IMR-90 (cell line): ENCODE data around the gene SLC37A4. TPM values are rescaled to one million over a fixed set of nuclear protein-coding genes. Genes with fewer than 3 reads are reported as not detected.

Experiments used
- ATAC-seq: fragments of 200-7000 bp; cut with Tn5 transposase; 2 replicates; pipeline ENCODE4 v1.9.1; 2020; ENCODE audit warnings: low read depth, mild to moderate bottlenecking, moderate library complexity
- BruUV-seq: library from RNA; stranded (reverse); fragments of 400-500 nt; replicated peaks from 2 replicates; lab custom pipeline; 2021; lab: Mats Ljungman, UMichigan
- CTCF ChIA-PET: fragments of 300-600 bp; formaldehyde crosslinking; extraction: SDS; loops from one replicate; lab custom pipeline; 2021; ENCODE audit warnings: antibody characterized with exemption; lab: Yijun Ruan, JAX
- POLR2A ChIA-PET: fragments of 300-600 bp; sonication (Branson Sonifier 250); formaldehyde crosslinking; loops from one replicate; lab custom pipeline; 2022; ENCODE audit warnings: antibody characterized with exemption; ENCODE audit not compliant: unreplicated experiment; lab: Charles Lee
- DNase-seq: peaks from one replicate; pipeline ENCODE4 v3.0.0; 2013
- H2AFZ ChIP-seq: replicated peaks from 2 replicates; pipeline ENCODE3; 2013; ENCODE audit warnings: low read length, mild to moderate bottlenecking; ENCODE audit not compliant: poor library complexity
- H2AK5ac ChIP-seq: 2 replicates; pipeline ENCODE4 v1.6.1; 2013; ENCODE audit warnings: low read depth, low read length, inconsistent platforms
- H2AK9ac ChIP-seq: replicated peaks from 2 replicates; pipeline ENCODE3; 2013; ENCODE audit warnings: mild to moderate bottlenecking, low read depth, low read length, moderate library complexity; ENCODE audit not compliant: poor library complexity
- H2BK120ac ChIP-seq: 2 replicates; pipeline ENCODE4 v1.6.1; 2013; ENCODE audit warnings: low read depth, low read length, inconsistent platforms
- H2BK15ac ChIP-seq: 3 replicates; pipeline ENCODE4 v1.6.1; 2013; ENCODE audit warnings: low read depth, low read length, inconsistent platforms
- H2BK20ac ChIP-seq: 2 replicates; pipeline ENCODE4 v1.6.1; 2013; ENCODE audit warnings: low read depth, mild to moderate bottlenecking, inconsistent platforms, low read length, moderate library complexity
- H2BK5ac ChIP-seq: 2 replicates; pipeline ENCODE4 v1.6.1; 2013; ENCODE audit warnings: mild to moderate bottlenecking, low read depth, low read length, inconsistent platforms; ENCODE audit not compliant: poor library complexity, severe bottlenecking
- H3K14ac ChIP-seq: replicated peaks from 2 replicates; pipeline ENCODE4 v1.6.1; 2013; ENCODE audit warnings: low read depth, low read length, inconsistent platforms
- H3K18ac ChIP-seq: 2 replicates; pipeline ENCODE4 v1.6.1; 2013; ENCODE audit warnings: low read depth, low read length, control low read depth
- H3K23ac ChIP-seq: 2 replicates; pipeline ENCODE4 v1.6.1; 2013; ENCODE audit warnings: low read depth, low read length, inconsistent platforms
- H3K27ac ChIP-seq: 2 replicates; pipeline ENCODE4 v1.5.1; 2013; ENCODE audit warnings: mild to moderate bottlenecking, control low read depth, low read length; ENCODE audit not compliant: insufficient read depth
- H3K27me3 ChIP-seq: 2 replicates; pipeline ENCODE4 v1.6.1; 2013; ENCODE audit warnings: low read length; ENCODE audit not compliant: control insufficient read depth, insufficient read depth
- H3K36me3 ChIP-seq: 2 replicates; pipeline ENCODE4 v1.6.1; 2013; ENCODE audit warnings: low read length, mixed read lengths; ENCODE audit not compliant: control insufficient read depth, insufficient read depth
- H3K4ac ChIP-seq: 2 replicates; pipeline ENCODE4 v1.6.1; 2013; ENCODE audit warnings: low read depth, low read length, inconsistent platforms
- H3K4me1 ChIP-seq: 2 replicates; pipeline ENCODE4 v1.6.1; 2013; ENCODE audit warnings: low read length, mixed read lengths; ENCODE audit not compliant: control insufficient read depth, insufficient read depth
- H3K4me2 ChIP-seq: 2 replicates; pipeline ENCODE4 v1.6.1; 2013; ENCODE audit warnings: low read depth, mild to moderate bottlenecking, control low read depth, low read length, moderate library complexity
- H3K4me3 ChIP-seq: 2 replicates; pipeline ENCODE4 v1.5.1; 2013; ENCODE audit warnings: low read depth, mild to moderate bottlenecking, control low read depth, low read length, moderate library complexity; ENCODE audit not compliant: insufficient read depth
- H3K56ac ChIP-seq: 2 replicates; pipeline ENCODE4 v1.6.1; 2013; ENCODE audit warnings: low read length, inconsistent platforms; ENCODE audit not compliant: insufficient read depth; ENCODE audit errors: extremely low read depth
- H3K79me1 ChIP-seq, 2 experiments: 2 replicates each; pipeline ENCODE4 v1.6.1; 2013; ENCODE audit warnings: low read length in 2 of 2, inconsistent platforms in 1 of 2, low read depth in 1 of 2
- H3K9ac ChIP-seq: 2 replicates; pipeline ENCODE4 v1.6.1; 2013; ENCODE audit warnings: low read depth, low read length, control low read depth
- H3K9me1 ChIP-seq: 2 replicates; pipeline ENCODE4 v1.6.1; 2013; ENCODE audit warnings: low read length, inconsistent platforms; ENCODE audit not compliant: insufficient read depth
- H3K9me3 ChIP-seq: 2 replicates; pipeline ENCODE4 v1.6.1; 2013; ENCODE audit warnings: low read length; ENCODE audit not compliant: control insufficient read depth, insufficient read depth
- H4K20me1 ChIP-seq: 2 replicates; pipeline ENCODE4 v1.6.1; 2013; ENCODE audit warnings: low read length, inconsistent platforms; ENCODE audit not compliant: insufficient read depth
- H4K5ac ChIP-seq: 2 replicates; pipeline ENCODE4 v1.6.1; 2013; ENCODE audit warnings: mild to moderate bottlenecking, low read depth, low read length, control low read depth
- H4K8ac ChIP-seq, 2 experiments: 2 replicates each; pipeline ENCODE4 v1.6.1; 2013; ENCODE audit warnings: low read depth in 2 of 2, low read length in 2 of 2, control low read depth in 1 of 2, inconsistent platforms in 1 of 2
- H4K91ac ChIP-seq: 2 replicates; pipeline ENCODE4 v1.6.1; 2013; ENCODE audit warnings: low read depth, low read length, inconsistent platforms; ENCODE audit not compliant: insufficient read depth
- BHLHE40 ChIP-seq: fragments of 150-350 bp; IDR thresholded peaks from 2 replicates; pipeline ENCODE4 v1.6.1; 2016; ENCODE audit warnings: mild to moderate bottlenecking, low read depth, low read length
- CHD1 ChIP-seq: IDR thresholded peaks from 2 replicates; pipeline ENCODE4 v1.6.1; 2012; ENCODE audit warnings: low read depth, low read length, improper control_type of control experiment
- FOS ChIP-seq: fragments of 150-350 bp; IDR thresholded peaks from 2 replicates; pipeline ENCODE4 v1.6.1; 2016; ENCODE audit warnings: low read depth, low read length
- MAFK ChIP-seq: IDR thresholded peaks from 2 replicates; pipeline ENCODE4 v1.6.1; 2012; ENCODE audit warnings: low read depth, low read length, improper control_type of control experiment
- MAZ ChIP-seq: IDR thresholded peaks from 2 replicates; pipeline ENCODE4 v1.6.1; 2012; ENCODE audit warnings: low read depth, mild to moderate bottlenecking, low read length, improper control_type of control experiment, moderate library complexity, borderline replicate concordance
- MXI1 ChIP-seq: IDR thresholded peaks from 2 replicates; pipeline ENCODE4 v1.6.1; 2012; ENCODE audit warnings: low read depth, mild to moderate bottlenecking, low read length, moderate library complexity, borderline replicate concordance
- NFE2L2 ChIP-seq: fragments of 150-350 bp; IDR thresholded peaks from 2 replicates; pipeline ENCODE4 v1.6.1; 2016; ENCODE audit warnings: low read depth, mild to moderate bottlenecking, low read length
- RCOR1 ChIP-seq: IDR thresholded peaks from 2 replicates; pipeline ENCODE4 v1.6.1; 2012; ENCODE audit warnings: mild to moderate bottlenecking, low read length, improper control_type of control experiment; ENCODE audit not compliant: insufficient replicate concordance
- RFX5 ChIP-seq: IDR thresholded peaks from 2 replicates; pipeline ENCODE4 v1.8.0; 2012; ENCODE audit warnings: low read depth, mild to moderate bottlenecking, low read length, moderate library complexity
- SMC3 ChIP-seq: fragments of 150-350 bp; IDR thresholded peaks from 2 replicates; pipeline ENCODE4 v1.6.1; 2016; ENCODE audit warnings: low read depth, mild to moderate bottlenecking, antibody characterized with exemption, low read length, moderate library complexity
- WGBS, 2 experiments: methylation state at CpG; one replicate each; pipeline versions ENCODE4 v1.1.5 to v1.1.7; 2013; ENCODE audit warnings: missing lambda C conversion rate in 2 of 2; ENCODE audit not compliant: insufficient read length in 1 of 2; ENCODE audit errors: extremely low coverage in 2 of 2; 5-methylcytosine and 5-hydroxymethylcytosine counted together
- dilution Hi-C: fragments of 300-500 bp; cut with HindIII; formaldehyde crosslinking; loops from one replicate; pipeline ENCODE4 v1.14.3; 2018; ENCODE audit warnings: low sequenced_read_pairs; ENCODE audit not compliant: unreplicated experiment
- in situ Hi-C: fragments of 300-500 bp; cut with MboI; formaldehyde crosslinking; loops from 3 replicates; pipeline ENCODE4 v1.14.3; 2019; ENCODE audit warnings: low sequenced_read_pairs, inconsistent platforms, mixed read lengths
- intact Hi-C: fragments of 100-400 bp; cut with micrococcal nuclease; formaldehyde crosslinking; loops from 2 replicates; pipeline ENCODE4 v1.10.0; 2022
- polyA plus RNA-seq, 3 experiments: library from polyadenylated mRNA; depleted of rRNA; stranded (reverse); fragments of >200 nt; gene quantifications; 2 replicates each; pipeline ENCODE4 v1.2.3, GENCODE V29; 2012; ENCODE audit warnings: low replicate concordance in 1 of 3
- total RNA-seq: library from RNA; depleted of rRNA; stranded (reverse); fragments of >200 nt; gene quantifications from 2 replicates; pipeline ENCODE4 v1.2.3, GENCODE V29; 2012
- TF ChIP-seq, protein P1 (sequence below): fragments of 150-350 bp; IDR thresholded peaks from 2 replicates; pipeline ENCODE4 v1.6.1; 2017; ENCODE audit warnings: mild to moderate bottlenecking, antibody characterized with exemption, low read length, low read depth
- TF ChIP-seq, protein P2 (sequence below): conservative IDR thresholded peaks from 2 replicates; pipeline ENCODE4 v1.5.1; 2012; ENCODE audit warnings: mild to moderate bottlenecking, low read depth, low read length, improper control_type of control experiment

SLC37A4 gene
- total and polyA plus RNA-seq, 2 of the 4 experiments (the other 2 are of a cell fraction), result 7.5 to 14.3 TPM

- ATAC-seq, result no peak
- H4K20me1 ChIP-seq, result 0 out of 2 replicates have a peak, but pooled peaks cover 5% of the 10 kb centered on the region
Measured at GRCh38 chr11:119054418-119054817, 23.7 kb upstream of the SLC37A4 start.

More at GRCh38 chr11:119054418-119054817, 23.7 kb upstream of the SLC37A4 start:
- Histone ChIP-seq H3K27ac (no peak overlapping the region), H3K4me2 (no peak overlapping the region), H2BK15ac (no peak overlapping the region), H3K9me1 (peaks cover 9% of the 10 kb centered on the region), H2BK20ac (no peak overlapping the region), H4K91ac (no peak overlapping the region), H3K36me3 (peaks cover 50% of the 10 kb centered on the region), H2BK5ac (no peak overlapping the region), H2BK120ac (no peak overlapping the region), H3K79me1 (peaks cover 17 to 51% of the 10 kb centered on the region in 2 experiments), H4K5ac (no peak overlapping the region), H2AK9ac (no peak overlapping the region), H3K9ac (no peak overlapping the region), H3K56ac (no peak overlapping the region), H3K9me3 (no peaks in the 10 kb centered on the region), H4K8ac (no peak overlapping the region), H3K4me3 (no peak overlapping the region), H3K14ac (no peak overlapping the region), H2AFZ (no peak overlapping the region), H3K23ac (no peak overlapping the region), H3K4me1 (peaks cover 4% of the 10 kb centered on the region; the same call in 1 of the 2 replicates), H3K4ac (no peak overlapping the region), H3K27me3 (no peaks in the 10 kb centered on the region), H3K18ac (no peak overlapping the region), H2AK5ac (no peak overlapping the region)
- dilution Hi-C loops, result no loop called here
- DNase-seq, result no peak
- TF ChIP-seq SMC3 (no peak), CHD1 (no peak), MAFK (no peak), RFX5 (no peak), MAZ (no peak), RCOR1 (no peak), MXI1 (no peak), NFE2L2 (no peak), BHLHE40 (no peak), FOS (no peak)
- TF ChIP-seq, protein P1, sequence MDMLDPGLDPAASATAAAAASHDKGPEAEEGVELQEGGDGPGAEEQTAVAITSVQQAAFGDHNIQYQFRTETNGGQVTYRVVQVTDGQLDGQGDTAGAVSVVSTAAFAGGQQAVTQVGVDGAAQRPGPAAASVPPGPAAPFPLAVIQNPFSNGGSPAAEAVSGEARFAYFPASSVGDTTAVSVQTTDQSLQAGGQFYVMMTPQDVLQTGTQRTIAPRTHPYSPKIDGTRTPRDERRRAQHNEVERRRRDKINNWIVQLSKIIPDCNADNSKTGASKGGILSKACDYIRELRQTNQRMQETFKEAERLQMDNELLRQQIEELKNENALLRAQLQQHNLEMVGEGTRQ, result no peak
- TF ChIP-seq, protein P2, sequence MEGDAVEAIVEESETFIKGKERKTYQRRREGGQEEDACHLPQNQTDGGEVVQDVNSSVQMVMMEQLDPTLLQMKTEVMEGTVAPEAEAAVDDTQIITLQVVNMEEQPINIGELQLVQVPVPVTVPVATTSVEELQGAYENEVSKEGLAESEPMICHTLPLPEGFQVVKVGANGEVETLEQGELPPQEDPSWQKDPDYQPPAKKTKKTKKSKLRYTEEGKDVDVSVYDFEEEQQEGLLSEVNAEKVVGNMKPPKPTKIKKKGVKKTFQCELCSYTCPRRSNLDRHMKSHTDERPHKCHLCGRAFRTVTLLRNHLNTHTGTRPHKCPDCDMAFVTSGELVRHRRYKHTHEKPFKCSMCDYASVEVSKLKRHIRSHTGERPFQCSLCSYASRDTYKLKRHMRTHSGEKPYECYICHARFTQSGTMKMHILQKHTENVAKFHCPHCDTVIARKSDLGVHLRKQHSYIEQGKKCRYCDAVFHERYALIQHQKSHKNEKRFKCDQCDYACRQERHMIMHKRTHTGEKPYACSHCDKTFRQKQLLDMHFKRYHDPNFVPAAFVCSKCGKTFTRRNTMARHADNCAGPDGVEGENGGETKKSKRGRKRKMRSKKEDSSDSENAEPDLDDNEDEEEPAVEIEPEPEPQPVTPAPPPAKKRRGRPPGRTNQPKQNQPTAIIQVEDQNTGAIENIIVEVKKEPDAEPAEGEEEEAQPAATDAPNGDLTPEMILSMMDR, result no peak
- POLR2A ChIA-PET, result no interaction called here
- intact Hi-C loops, result no loop called here
- CTCF ChIA-PET, result no interaction called here
- no TSS peak for BruUV-seq
- in situ Hi-C loops, result no loop called here
- 95% methylated on average over 7 of the region's 10 CpGs; no CpG with 5 or more reads in 1 of the 2 experiments for WGBS, 2 experiments
